ENCODE results near the gene ARL15.

The ARL15 gene

GRCh38 chr5:54324651-54325271, 14.4 kb upstream of the ARL15 start:
- FAIRE-seq (no peak), DNase-seq (ENCODE audit: insufficient read length, low spot score) (no peak)
- no peak for TF ChIP-seq CTCF (IDR thresholded peaks at IDR 0.05; ENCODE audit: insufficient read depth, missing control alignments)

- DNase-seq (ENCODE audit: insufficient read length, low spot score) (no peak), FAIRE-seq (no peak)
- no peak for TF ChIP-seq CTCF (IDR thresholded peaks at IDR 0.05; ENCODE audit: insufficient read depth, missing control alignments)
Measured at GRCh38 chr5:54323495-54323894, 13.1 kb upstream of the ARL15 start.

- FAIRE-seq: no peak
- DNase-seq (ENCODE audit: insufficient read length, low spot score): no peak
- no peak for TF ChIP-seq CTCF (IDR thresholded peaks at IDR 0.05; ENCODE audit: insufficient read depth, missing control alignments)
Measured at GRCh38 chr5:54320256-54320655, 9.9 kb upstream of the ARL15 start.

GRCh38 chr5:54317511-54318260, 7.3 kb upstream of the ARL15 start:
- FAIRE-seq (no peak), DNase-seq (ENCODE audit: insufficient read length, low spot score) (no peak)

GRCh38 chr5:54315736-54316528, 5.6 kb upstream of the ARL15 start:
- TF ChIP-seq CTCF (IDR thresholded peaks at IDR 0.05; ENCODE audit: insufficient read depth, missing control alignments): no peak
- FAIRE-seq (no peak), DNase-seq (ENCODE audit: insufficient read length, low spot score) (no peak)

More at GRCh38 chr5:54317511-54318260, 7.3 kb upstream of the ARL15 start:
- no peak for TF ChIP-seq CTCF (IDR thresholded peaks at IDR 0.05; ENCODE audit: insufficient read depth, missing control alignments)

GRCh38 chr5:54313311-54314270, 3.2 kb upstream of the ARL15 start:
- TF ChIP-seq CTCF (IDR thresholded peaks at IDR 0.05; ENCODE audit: insufficient read depth, missing control alignments): no peak
- DNase-seq (ENCODE audit: insufficient read length, low spot score) (no peak), FAIRE-seq (no peak)

Data from D721Med (cell line).